Measurements from ENCODE around the gene GIGYF1. TPM values are rescaled to one million over a fixed set of nuclear protein-coding genes. Genes with fewer than 3 reads are reported as not detected.
A peak's percentile ranks its signal among the peaks of the same experiment; 100 is the strongest.
"Not testable (repeated sequence)": the region's sequence is repeated elsewhere in the genome, so short reads cannot be mapped to it uniquely, and the experiment has no call there.

GIGYF1 gene
- total RNA-seq, 1 donor from 2014 or later: 9.0 TPM

GRCh38 chr7:100673942-100674410 is 20.1 kb downstream of the GIGYF1 start:
- no peak for DNase-seq (ENCODE audit: low read depth in 2 of 2)

GRCh38 chr7:100673302-100673941 is 20.6 kb downstream of the GIGYF1 start, which contains the start of gene GNB2:
TSS of gene GNB2 (plus strand) at chr7:100673740. CDS start at chr7:100676266, 2,526 bp downstream.
- DNase-seq (ENCODE audit: low read depth in 2 of 2): peak; percentile 97 to 99

- DNase-seq (ENCODE audit: low read depth in 2 of 2): no peak
Observed at GRCh38 chr7:100671353-100672327, 22.4 kb downstream of the GIGYF1 start.

GRCh38 chr7:100670074-100670473 is 24.0 kb downstream of the GIGYF1 start:
- no peak for DNase-seq (ENCODE audit: low read depth in 2 of 2)

GRCh38 chr7:100669106-100669505 is 24.9 kb downstream of the GIGYF1 start:
- DNase-seq (ENCODE audit: low read depth in 2 of 2): not testable (repeated sequence)

GRCh38 chr7:100668069-100668449 is 26.0 kb downstream of the GIGYF1 start:
- no peak for DNase-seq (ENCODE audit: low read depth in 2 of 2)

GRCh38 chr7:100667331-100668068 is 26.6 kb downstream of the GIGYF1 start:
- DNase-seq (ENCODE audit: low read depth in 2 of 2): no peak

- DNase-seq (ENCODE audit: low read depth in 2 of 2): no peak
Observed at GRCh38 chr7:100665168-100665726, 28.8 kb downstream of the GIGYF1 start.

GRCh38 chr7:100662194-100662776 is 31.8 kb downstream of the GIGYF1 start:
- not testable (repeated sequence) for DNase-seq (ENCODE audit: low read depth in 2 of 2)

GRCh38 chr7:100655908-100656674 is 38.0 kb downstream of the GIGYF1 start, which contains the start of gene ACTL6B:
TSS of gene ACTL6B (minus strand) at chr7:100656448. CDS start at chr7:100656354, 94 bp downstream.
- DNase-seq (ENCODE audit: low read depth in 2 of 2): peak in 1 of 2 donors; percentile 69

- no peak for DNase-seq (ENCODE audit: low read depth in 2 of 2)
Observed at GRCh38 chr7:100654908-100655831, 38.9 kb downstream of the GIGYF1 start.

GRCh38 chr7:100649826-100650565 is 44.1 kb downstream of the GIGYF1 start:
- no peak for DNase-seq (ENCODE audit: low read depth in 2 of 2)

- no peak for DNase-seq (ENCODE audit: low read depth in 2 of 2)
Observed at GRCh38 chr7:100642534-100642907, 51.5 kb downstream of the GIGYF1 start.

GRCh38 chr7:100641860-100642533 is 52.1 kb downstream of the GIGYF1 start:
- DNase-seq (ENCODE audit: low read depth in 2 of 2): no peak

GRCh38 chr7:100641463-100641859 is 52.6 kb downstream of the GIGYF1 start, which contains the start of gene TFR2:
TSS of gene TFR2 (minus strand) at chr7:100641552. CDS start at chr7:100641509, 43 bp downstream.
- DNase-seq (ENCODE audit: low read depth in 2 of 2): no peak

GRCh38 chr7:100640517-100641440 is 53.3 kb downstream of the GIGYF1 start:
- DNase-seq (ENCODE audit: low read depth in 2 of 2): no peak

Data from dermis microvascular lymphatic vessel endothelial cell (primary cell).